Small intestine (tissue), 7 donors: ENCODE data around the gene RANBP3. TPM values are rescaled to one million over a fixed set of nuclear protein-coding genes. Genes with fewer than 3 reads are reported as not detected.
A peak's percentile ranks its signal among the peaks of the same experiment; 100 is the strongest.

Source experiments
- DNase-seq, 2 donors: peaks; one replicate each; pipeline versions ENCODE4 v3.0.0 to v3.0.0-alpha.2; 2013
- FAIRE-seq: peaks from 2 replicates; lab custom pipeline; 2012; peaks lifted over from hg19 to GRCh38; lab: Jason Lieb, UNC
- H3K27ac ChIP-seq, 3 donors: one replicate each; pipeline ENCODE4 v1.5.1; 2013; ENCODE audit warnings: low read length in 2 of 3, mild to moderate bottlenecking in 2 of 3, control low read depth in 1 of 3, inconsistent platforms in 1 of 3, low read depth in 1 of 3, moderate library complexity in 1 of 3
- H3K27me3 ChIP-seq, 3 donors: one replicate each; pipeline ENCODE4 v1.6.1; 2013; ENCODE audit warnings: low read length in 3 of 3, inconsistent platforms in 1 of 3; ENCODE audit not compliant: control insufficient read depth in 3 of 3, insufficient read depth in 3 of 3
- H3K36me3 ChIP-seq, 3 donors: one replicate each; pipeline ENCODE4 v1.6.1; 2013; ENCODE audit warnings: low read length in 3 of 3, inconsistent platforms in 1 of 3, low read depth in 1 of 3, mild to moderate bottlenecking in 1 of 3, moderate library complexity in 1 of 3; ENCODE audit not compliant: control insufficient read depth in 3 of 3, insufficient read depth in 2 of 3
- H3K4me1 ChIP-seq, 3 donors: one replicate each; pipeline ENCODE4 v1.6.1; 2013; ENCODE audit warnings: low read length in 2 of 3, inconsistent platforms in 1 of 3, low read depth in 1 of 3, mild to moderate bottlenecking in 1 of 3, moderate library complexity in 1 of 3; ENCODE audit not compliant: control insufficient read depth in 3 of 3, insufficient read depth in 2 of 3
- H3K4me3 ChIP-seq, 3 donors: one replicate each; pipeline ENCODE4 v1.5.1; 2013; ENCODE audit warnings: low read length in 3 of 3, control low read depth in 1 of 3, inconsistent platforms in 1 of 3, low read depth in 1 of 3, mild to moderate bottlenecking in 1 of 3, moderate library complexity in 1 of 3
- H3K9me3 ChIP-seq, 2 donors: one replicate each; pipeline ENCODE4 v1.6.1; 2013; ENCODE audit warnings: low read depth in 1 of 2, low read length in 1 of 2; ENCODE audit not compliant: control insufficient read depth in 2 of 2, insufficient read depth in 1 of 2
- WGBS, 3 donors: extraction: QIAGEN DNeasy Blood & Tissue Kit; methylation state at CpG; one replicate each; pipeline ENCODE4 v1.1.7; 2013; 5-methylcytosine and 5-hydroxymethylcytosine counted together
- polyA plus RNA-seq, 4 donors: library from polyadenylated mRNA; stranded (reverse) in 3 of 4; unstranded in 1 of 4; fragments of 200-250 nt in 3 of 4; fragments of 120-200 nt in 1 of 4; gene quantifications; one replicate each; pipeline versions ENCODE4 v1.2.1 to v1.2.3, GENCODE V29; 2013
- donor health status: healthy with polysubstance abuse.
- donor health status: control.
- donor health status: control.
- donor health status: Bipolar disorder and iron deficiency.
- donor health status: healthy.

RANBP3 gene
- polyA plus RNA-seq, 4 donors, result 23.0 to 52.5 (median 38.3) TPM

GRCh38 chr19:5923356-5923755 lies 54.6 kb downstream of the RANBP3 start:
- Histone ChIP-seq H3K4me3 (no peak overlapping the region), H3K27me3 (no peaks in the 10 kb centered on the region), H3K36me3 (peaks cover 16 to 96% (median 27%) of the 10 kb centered on the region in 3 donors), H3K9me3 (no peaks in the 10 kb centered on the region), H3K27ac (no peak overlapping the region), H3K4me1 (no peaks in the 10 kb centered on the region)
- DNase-seq, result no peak
- FAIRE-seq, result no peak
- WGBS, 3 donors, result 96 to 99% (median 96%) methylated on average over 16 of the region's 16 CpGs

- Histone ChIP-seq H3K27ac (no peak overlapping the region), H3K4me1 (no peaks in the 10 kb centered on the region), H3K36me3 (peaks cover 24 to 96% (median 25%) of the 10 kb centered on the region in 3 donors), H3K9me3 (no peaks in the 10 kb centered on the region), H3K27me3 (no peaks in the 10 kb centered on the region), H3K4me3 (no peak overlapping the region)
- 93 to 94% (median 94%) methylated on average over 12 of the region's 12 CpGs for WGBS, 3 donors
- FAIRE-seq, result no peak
- DNase-seq, result no peak
Measured at GRCh38 chr19:5922161-5922545, 55.8 kb downstream of the RANBP3 start.

GRCh38 chr19:5921516-5922160 lies 56.3 kb downstream of the RANBP3 start:
- WGBS, 3 donors, result 85 to 96% (median 91%) methylated on average over 21 of the region's 21 CpGs
- FAIRE-seq, result no peak
- no peaks in the 10 kb centered on the region for H3K4me1 ChIP-seq

GRCh38 chr19:5918463-5919079 lies 59.4 kb downstream of the RANBP3 start:
- H3K9me3 ChIP-seq, result no peaks in the 10 kb centered on the region
- no peak overlapping the region for H3K4me3 ChIP-seq
- DNase-seq (no peak), FAIRE-seq (no peak)
- no peak overlapping the region for H3K27ac ChIP-seq
- H3K4me1 ChIP-seq, result peaks cover 0 to 19% (median 0%) of the 10 kb centered on the region in 3 donors
- no peaks in the 10 kb centered on the region for H3K27me3 ChIP-seq
- peaks cover 18 to 89% (median 30%) of the 10 kb centered on the region in 3 donors for H3K36me3 ChIP-seq
- whole genome bisulfite sequencing, 3 donors, result 95 to 97% (median 97%) methylated on average over 20 of the region's 20 CpGs

More at GRCh38 chr19:5921516-5922160, 56.3 kb downstream of the RANBP3 start:
- H3K27me3 ChIP-seq, result no peaks in the 10 kb centered on the region
- no peak overlapping the region for H3K4me3 ChIP-seq
- H3K36me3 ChIP-seq, result peaks cover 24 to 96% (median 28%) of the 10 kb centered on the region in 3 donors
- H3K9me3 ChIP-seq, result no peaks in the 10 kb centered on the region
- no peak for DNase-seq
- H3K27ac ChIP-seq, result no peak overlapping the region

- no peaks in the 10 kb centered on the region for H3K27me3 ChIP-seq
- no peaks in the 10 kb centered on the region for H3K9me3 ChIP-seq
- DNase-seq (no peak), FAIRE-seq (no peak)
- WGBS, 3 donors, result 91 to 93% (median 93%) methylated on average over 34 to 36 of the region's 36 CpGs
- H3K36me3 ChIP-seq, result peaks cover 11 to 85% (median 30%) of the 10 kb centered on the region in 3 donors
- H3K27ac ChIP-seq, result no peak overlapping the region
- no peak overlapping the region for H3K4me3 ChIP-seq
- peaks cover 0 to 19% (median 0%) of the 10 kb centered on the region in 3 donors for H3K4me1 ChIP-seq
Measured at GRCh38 chr19:5917431-5918107, 60.4 kb downstream of the RANBP3 start.

- FAIRE-seq (no peak), DNase-seq (no peak)
- Histone ChIP-seq H3K36me3 (peaks cover 11 to 73% (median 30%) of the 10 kb centered on the region in 3 donors), H3K27ac (no peak overlapping the region), H3K9me3 (no peaks in the 10 kb centered on the region), H3K4me1 (peaks cover 0 to 19% (median 0%) of the 10 kb centered on the region in 3 donors), H3K4me3 (no peak overlapping the region), H3K27me3 (no peaks in the 10 kb centered on the region)
- 73 to 78% (median 73%) methylated on average over 14 of the region's 14 CpGs for WGBS, 3 donors
Measured at GRCh38 chr19:5916181-5916708, 61.7 kb downstream of the RANBP3 start.

GRCh38 chr19:5915782-5916165 lies 62.2 kb downstream of the RANBP3 start:
- Histone ChIP-seq H3K4me3 (no peak overlapping the region), H3K27ac (no peak overlapping the region), H3K9me3 (no peaks in the 10 kb centered on the region), H3K4me1 (peaks cover 0 to 19% (median 0%) of the 10 kb centered on the region in 3 donors), H3K36me3 (peaks cover 11 to 73% (median 28%) of the 10 kb centered on the region in 3 donors), H3K27me3 (no peaks in the 10 kb centered on the region)
- 79 to 83% (median 79%) methylated on average over 11 of the region's 11 CpGs for WGBS, 3 donors
- FAIRE-seq (no peak), DNase-seq (peak in 1 of 2 donors; percentile 54)
